ENCODE results near the gene ADAMTS7.
"Not testable (repeated sequence)": the region's sequence is repeated elsewhere in the genome, so short reads cannot be mapped to it uniquely, and the experiment has no call there.

The ADAMTS7 gene

DNA sequence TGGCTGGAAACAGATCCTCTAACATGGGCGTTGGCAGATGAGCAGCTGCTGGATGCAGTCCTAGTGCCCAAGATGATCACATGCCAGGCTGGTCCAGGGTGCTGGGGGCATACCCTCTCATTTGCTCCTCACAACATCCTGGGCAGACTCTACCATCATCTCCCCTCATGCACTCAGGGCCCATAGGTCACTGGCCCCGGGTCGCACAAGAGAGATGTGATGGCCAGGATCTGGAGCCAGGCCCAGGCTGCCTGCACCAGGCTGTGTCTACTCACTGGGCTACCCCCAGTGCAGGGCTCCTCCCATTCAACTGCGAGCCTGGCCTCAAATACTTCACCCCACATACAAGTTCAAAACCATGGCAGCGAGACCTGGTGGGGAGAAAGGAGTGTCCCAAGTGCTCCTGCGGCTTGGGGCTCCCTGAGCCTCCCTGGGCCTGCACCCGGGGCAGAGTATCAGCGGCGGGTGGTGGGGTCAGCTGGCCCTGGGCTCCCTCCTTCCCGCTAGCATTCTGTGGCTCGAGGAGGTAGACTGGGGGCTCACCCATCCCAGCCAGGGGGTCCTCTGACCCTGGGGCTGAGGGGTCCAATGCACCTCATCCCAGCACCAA lies 32.0 kb downstream of the ADAMTS7 start:
- not testable (repeated sequence) for DNase-seq (ENCODE audit: low read depth)

GRCh38 chr15:78778422-78778821 lies 32.8 kb downstream of the ADAMTS7 start:
- no peak for DNase-seq (ENCODE audit: low read depth)

GRCh38 chr15:78777953-78778345 lies 33.3 kb downstream of the ADAMTS7 start:
- not testable (repeated sequence) for DNase-seq (ENCODE audit: low read depth)

DNA sequence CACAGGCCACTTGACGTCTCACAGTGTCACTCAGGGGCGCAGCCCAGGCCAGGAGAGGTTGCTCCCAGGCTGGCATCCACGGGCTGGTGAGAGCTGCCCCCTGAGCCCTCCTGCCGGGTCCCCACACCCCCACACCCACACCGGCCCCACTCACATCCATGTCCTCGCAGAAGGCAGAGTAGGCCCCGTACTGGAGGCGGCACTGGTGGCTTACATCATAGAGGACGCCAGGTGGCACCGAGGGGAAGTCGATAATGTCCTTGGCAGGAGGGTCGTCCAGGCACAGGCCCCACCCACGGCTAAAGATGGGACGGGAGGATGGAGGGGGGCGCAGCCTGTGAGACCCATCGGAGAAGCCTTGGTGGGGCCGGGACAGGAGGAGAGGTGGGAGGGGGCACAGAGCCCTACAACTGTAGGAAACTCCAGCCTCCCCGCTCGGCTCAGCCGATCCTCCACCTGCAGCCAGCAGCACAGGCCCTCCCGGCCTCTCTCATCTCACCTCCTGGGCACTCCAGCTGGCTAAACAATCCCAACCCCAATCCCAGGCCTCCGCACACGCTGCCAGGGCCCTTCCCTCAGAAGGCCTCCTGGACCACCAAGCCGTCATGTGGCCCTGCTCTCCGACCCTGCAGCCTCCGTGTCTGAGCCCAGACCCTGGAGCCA lies 33.8 kb downstream of the ADAMTS7 start:
- DNase-seq (ENCODE audit: low read depth), result not testable (repeated sequence)

DNA sequence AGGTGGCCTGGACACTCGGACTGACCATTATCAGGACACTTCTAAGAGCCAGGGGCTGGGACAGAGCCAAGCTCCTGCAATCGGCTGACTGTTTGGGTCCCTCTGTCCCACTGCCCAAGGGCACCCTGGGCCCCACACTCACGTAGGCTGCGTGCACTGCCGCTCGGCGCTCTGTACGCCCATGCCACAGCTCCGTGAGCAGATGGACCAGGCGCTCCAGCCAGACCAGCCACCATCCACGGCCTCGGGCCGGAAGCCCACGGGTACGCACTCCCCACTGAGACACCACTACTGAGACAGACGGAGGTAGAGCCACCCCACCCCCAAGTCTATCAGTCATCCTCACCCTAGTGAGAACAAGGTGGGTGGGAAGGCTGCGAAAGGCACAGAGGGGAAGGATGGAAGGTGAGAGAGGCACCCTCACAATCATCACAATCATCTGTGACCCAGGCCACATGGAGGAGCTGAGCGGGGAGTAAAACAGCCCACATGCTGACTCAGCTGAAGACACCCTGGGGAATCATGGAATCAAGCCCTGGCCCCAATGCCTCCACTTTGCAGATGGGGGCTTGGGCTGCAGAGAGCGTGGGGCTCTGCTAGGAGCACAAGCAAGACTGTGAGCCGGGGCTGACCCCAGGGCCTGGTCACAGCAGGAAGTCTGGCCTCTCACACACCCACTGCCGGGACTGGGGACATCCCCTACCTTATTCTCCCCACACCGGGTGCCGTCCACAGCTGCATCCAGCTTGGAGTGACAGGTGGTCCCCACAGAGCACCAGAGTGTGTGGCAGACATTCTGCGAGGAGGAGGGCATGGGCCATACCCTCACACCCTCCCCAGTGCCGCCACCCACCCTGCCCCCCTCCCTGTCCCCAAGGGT lies 35.0 kb downstream of the ADAMTS7 start:
- DNase-seq (ENCODE audit: low read depth), result not testable (repeated sequence)

DNA sequence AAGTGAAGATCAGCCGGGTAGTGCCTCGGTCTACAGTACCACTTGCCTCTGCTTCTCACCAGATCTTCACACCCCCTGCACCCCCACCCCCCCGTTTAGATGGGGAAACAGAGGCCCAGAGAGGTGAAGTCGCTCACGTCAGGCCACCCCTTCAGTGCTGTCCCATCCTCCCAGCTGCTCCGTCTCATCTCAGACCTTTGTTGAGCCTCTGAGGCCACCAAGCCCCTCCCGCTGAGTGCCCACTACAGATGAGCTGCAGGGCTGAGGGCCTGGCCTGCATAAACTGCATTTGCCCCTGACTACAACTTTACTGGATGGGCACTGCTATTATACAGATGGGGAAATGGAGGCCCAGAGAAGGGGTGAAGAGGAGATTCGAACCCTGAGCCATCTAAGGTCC lies 35.8 kb downstream of the ADAMTS7 start:
- DNase-seq (ENCODE audit: low read depth), result no peak

GRCh38 chr15:78774451-78774990 lies 36.7 kb downstream of the ADAMTS7 start:
- DNase-seq (ENCODE audit: low read depth), result not testable (repeated sequence)

GRCh38 chr15:78773765-78774450 lies 37.4 kb downstream of the ADAMTS7 start:
- DNase-seq (ENCODE audit: low read depth), result not testable (repeated sequence)

GRCh38 chr15:78772738-78773137 lies 38.5 kb downstream of the ADAMTS7 start:
- DNase-seq (ENCODE audit: low read depth), result no peak

GRCh38 chr15:78771436-78772000 lies 39.7 kb downstream of the ADAMTS7 start:
- DNase-seq (ENCODE audit: low read depth), result not testable (repeated sequence)

DNA sequence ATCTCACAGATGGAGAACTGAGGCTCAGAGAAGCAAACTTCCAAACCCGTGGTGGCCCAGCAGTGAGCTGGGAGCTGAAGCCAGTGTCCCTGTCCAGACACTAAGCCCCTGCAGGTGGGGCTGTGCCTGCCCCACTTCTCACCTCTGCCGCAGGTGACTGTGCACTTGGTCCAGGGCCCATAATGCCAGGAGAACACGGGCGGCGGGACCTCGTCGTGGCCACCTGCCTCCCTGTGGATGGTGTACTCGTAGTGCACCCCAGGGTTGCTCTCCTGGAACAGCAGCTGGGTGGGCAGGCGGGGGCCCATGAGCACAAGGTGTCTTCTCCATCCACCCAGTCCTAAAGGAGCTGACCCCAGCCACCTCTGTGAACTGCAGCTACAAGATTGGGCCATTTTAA lies 40.2 kb downstream of the ADAMTS7 start:
- DNase-seq (ENCODE audit: low read depth), result not testable (repeated sequence)

DNA sequence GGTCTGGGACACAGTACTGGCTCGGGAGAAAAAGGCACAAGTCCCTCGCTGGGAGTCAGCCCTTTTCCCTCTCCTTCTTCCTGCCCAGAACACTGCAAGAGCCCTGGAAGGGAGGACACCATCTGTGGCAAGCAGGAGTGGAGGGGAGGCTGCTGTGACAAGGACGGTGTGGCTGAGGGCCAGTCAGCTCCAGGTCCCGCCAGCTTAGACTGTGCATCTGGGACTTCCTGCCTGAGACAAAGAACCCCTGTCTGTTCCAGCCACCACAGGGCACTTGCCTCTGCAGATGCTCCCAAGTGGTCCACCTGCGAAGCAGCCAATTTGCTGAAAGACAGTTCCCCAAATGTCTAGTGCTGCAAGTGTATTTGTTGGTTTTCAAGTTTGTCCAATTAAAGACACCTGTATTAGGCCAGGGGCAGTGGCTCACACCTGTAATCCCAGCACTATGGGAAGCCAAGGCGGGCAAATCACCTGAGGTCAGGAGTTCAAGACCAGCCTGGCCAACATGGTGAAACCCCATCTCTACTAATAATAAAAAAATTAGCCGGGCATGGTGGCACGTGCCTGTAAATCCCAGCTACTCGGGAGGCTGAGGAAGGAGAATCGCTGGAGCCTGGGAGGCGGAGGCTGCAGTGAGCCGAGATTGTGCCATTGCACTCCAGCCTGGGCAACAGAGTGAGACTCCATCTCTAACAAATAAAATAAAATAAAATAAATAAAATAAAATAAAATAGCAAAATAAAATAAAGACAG lies 41.6 kb downstream of the ADAMTS7 start:
- not testable (repeated sequence) for DNase-seq (ENCODE audit: low read depth)

- no peak for DNase-seq (ENCODE audit: low read depth)
These were observed 42.5 kb downstream of the ADAMTS7 start for GRCh38 chr15:78768531-78769408.

DNA sequence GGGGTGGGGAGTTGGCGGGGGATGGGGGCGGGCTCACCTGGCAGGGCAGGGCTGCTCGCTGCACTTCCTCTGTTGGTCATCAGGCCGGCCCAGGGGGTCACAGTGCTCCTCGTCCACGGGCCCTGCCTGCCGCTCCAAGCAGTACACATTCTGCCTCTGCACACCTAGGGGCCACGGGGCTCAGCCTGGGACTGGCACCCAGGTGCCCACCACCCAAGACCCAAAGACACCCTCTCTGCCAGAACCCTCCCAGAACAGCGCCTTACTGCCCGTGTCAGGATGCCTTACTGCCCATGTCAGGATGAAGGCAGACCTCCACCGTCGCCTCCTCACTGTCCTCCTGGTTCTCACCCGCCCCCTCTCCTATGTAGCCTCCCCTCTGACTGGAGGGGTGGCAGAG lies 43.2 kb downstream of the ADAMTS7 start:
- DNase-seq (ENCODE audit: low read depth), result no peak

DNA sequence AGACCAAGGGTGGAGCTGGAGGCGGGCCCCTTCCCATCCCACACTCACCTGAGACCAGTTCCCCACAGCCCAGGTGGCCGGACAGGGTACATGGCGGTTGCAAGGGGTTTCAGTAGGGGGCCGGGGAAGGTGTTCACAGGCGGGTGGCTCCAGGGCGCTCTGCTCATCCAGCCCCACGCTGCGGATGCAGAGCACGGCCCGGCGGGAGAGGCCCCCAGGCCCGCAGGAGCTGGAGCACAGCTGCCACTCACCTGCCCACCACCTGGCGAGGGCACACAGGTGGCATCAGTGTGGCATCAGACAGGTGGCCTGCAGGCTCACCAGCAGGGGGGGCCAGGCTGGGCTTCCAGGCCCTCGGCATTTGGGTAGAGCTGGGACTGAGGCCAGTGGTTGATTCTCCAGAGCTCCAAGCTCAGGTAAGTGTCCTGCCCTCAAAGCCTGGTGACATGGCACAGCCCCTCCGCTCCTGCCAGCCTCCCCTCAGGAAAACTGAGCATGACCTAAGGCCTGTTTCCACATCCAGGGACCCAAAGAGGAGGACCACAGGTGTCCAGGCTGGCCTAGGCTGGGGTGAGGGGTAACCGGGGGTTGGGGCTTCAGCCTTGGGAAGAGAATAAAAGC lies 43.8 kb downstream of the ADAMTS7 start:
- DNase-seq (ENCODE audit: low read depth), result no peak

- not testable (repeated sequence) for DNase-seq (ENCODE audit: low read depth)
These were observed 44.6 kb downstream of the ADAMTS7 start for GRCh38 chr15:78766641-78767071.

DNA sequence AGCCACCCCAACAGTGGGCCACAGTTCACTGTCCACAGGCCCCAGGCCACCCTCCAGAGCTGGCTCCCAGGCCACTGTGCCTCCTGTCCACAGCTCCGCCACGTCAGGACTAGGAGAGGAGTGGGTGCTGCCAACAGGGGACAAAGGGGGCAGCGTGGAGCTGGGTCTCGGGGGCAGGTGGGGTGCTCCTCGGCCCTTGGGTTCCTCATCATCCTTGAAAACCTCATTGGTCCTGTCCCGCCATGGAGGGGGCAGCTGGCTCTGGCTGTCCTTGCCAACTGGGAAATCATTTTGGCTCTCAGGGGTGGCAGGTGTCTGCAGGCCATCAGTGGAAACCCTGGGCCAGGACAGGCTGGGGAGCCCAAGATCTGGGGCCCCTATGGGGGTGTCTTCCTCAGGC lies 45.2 kb downstream of the ADAMTS7 start:
- DNase-seq (ENCODE audit: low read depth), result no peak

- not testable (repeated sequence) for DNase-seq (ENCODE audit: low read depth)
These were observed 46.0 kb downstream of the ADAMTS7 start for GRCh38 chr15:78765154-78765860.
